ENCODE data around the gene SLC38A1. TPM values are rescaled to one million over a fixed set of nuclear protein-coding genes. Genes with fewer than 3 reads are reported as not detected.

SLC38A1 gene
- total RNA-seq, 4 donors from 2014 or later: 173 to 200 (median 193) TPM

DNA sequence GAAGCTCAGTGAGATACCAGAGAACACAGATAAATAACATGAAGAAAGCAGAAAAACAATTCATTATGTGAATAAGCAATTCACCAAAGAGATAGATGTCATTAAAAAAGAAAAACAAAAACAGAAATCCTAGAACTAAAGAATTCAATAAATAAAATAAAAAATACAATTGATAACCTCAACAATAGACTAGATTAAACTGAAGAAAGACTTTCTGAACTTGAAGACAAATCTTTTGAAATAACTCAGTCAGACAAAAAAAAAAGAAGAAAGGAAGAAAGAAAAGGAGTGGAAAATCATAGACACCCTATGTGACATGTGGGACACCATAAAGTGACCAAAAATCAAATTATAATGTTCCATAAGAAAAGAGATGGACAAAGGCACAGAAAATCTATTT, 14.0 kb upstream of the SLC38A1 start:
- no peaks in the 10 kb centered on the region for H3K4me1 ChIP-seq
- peaks cover 0 to 37% (median 30%) of the 10 kb centered on the region in 4 donors for H3K9me3 ChIP-seq
- no peaks in the 10 kb centered on the region for H3K27me3 ChIP-seq
- H3K36me3 ChIP-seq: no peaks in the 10 kb centered on the region
- DNase-seq (ENCODE audit: extremely low spot score): no peak
- no peak overlapping the region for H3K27ac ChIP-seq (replicated peaks in 1 of 4)
- intact Hi-C loops (cut with DNase I): no loop called here
- no peak overlapping the region for H3K4me3 ChIP-seq
- TF ChIP-seq EP300 (IDR thresholded peaks at IDR 0.05) (no peak), POLR2AphosphoS5 (IDR thresholded peaks at IDR 0.05) (no peak), POLR2A (IDR thresholded peaks at IDR 0.05; ENCODE audit: low read depth) (no peak)
- TF ChIP-seq, protein P1, sequence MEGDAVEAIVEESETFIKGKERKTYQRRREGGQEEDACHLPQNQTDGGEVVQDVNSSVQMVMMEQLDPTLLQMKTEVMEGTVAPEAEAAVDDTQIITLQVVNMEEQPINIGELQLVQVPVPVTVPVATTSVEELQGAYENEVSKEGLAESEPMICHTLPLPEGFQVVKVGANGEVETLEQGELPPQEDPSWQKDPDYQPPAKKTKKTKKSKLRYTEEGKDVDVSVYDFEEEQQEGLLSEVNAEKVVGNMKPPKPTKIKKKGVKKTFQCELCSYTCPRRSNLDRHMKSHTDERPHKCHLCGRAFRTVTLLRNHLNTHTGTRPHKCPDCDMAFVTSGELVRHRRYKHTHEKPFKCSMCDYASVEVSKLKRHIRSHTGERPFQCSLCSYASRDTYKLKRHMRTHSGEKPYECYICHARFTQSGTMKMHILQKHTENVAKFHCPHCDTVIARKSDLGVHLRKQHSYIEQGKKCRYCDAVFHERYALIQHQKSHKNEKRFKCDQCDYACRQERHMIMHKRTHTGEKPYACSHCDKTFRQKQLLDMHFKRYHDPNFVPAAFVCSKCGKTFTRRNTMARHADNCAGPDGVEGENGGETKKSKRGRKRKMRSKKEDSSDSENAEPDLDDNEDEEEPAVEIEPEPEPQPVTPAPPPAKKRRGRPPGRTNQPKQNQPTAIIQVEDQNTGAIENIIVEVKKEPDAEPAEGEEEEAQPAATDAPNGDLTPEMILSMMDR (IDR thresholded peaks at IDR 0.05): no peak

DNA sequence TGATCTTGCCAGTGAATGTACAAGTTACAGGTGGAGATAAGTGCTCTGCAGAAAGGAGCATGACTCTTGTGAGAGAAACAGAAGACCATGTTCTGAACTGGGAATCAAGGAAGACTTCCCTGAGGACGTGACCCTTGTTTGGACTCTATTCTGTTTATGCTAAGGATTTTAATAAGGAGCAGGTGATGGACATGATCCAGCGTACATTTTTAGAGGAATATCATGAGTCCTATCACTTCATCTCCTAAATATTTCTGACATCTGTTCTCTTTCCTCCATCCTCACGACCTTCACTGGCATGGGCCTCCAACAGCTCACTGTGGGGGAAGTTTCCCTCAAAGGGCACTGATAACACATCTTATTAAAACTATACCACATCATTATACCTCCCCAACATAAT, 7.9 kb upstream of the SLC38A1 start:
- no peak for TF ChIP-seq POLR2AphosphoS5 (IDR thresholded peaks at IDR 0.05)
- no peak for TF ChIP-seq EP300 (IDR thresholded peaks at IDR 0.05)
- TF ChIP-seq, protein P1 (IDR thresholded peaks at IDR 0.05): no peak
- no peak for TF ChIP-seq POLR2A (IDR thresholded peaks at IDR 0.05; ENCODE audit: low read depth)
- H3K27me3 ChIP-seq: no peaks in the 10 kb centered on the region
- no peak overlapping the region for H3K4me3 ChIP-seq
- H3K36me3 ChIP-seq: no peaks in the 10 kb centered on the region
- H3K27ac ChIP-seq (replicated peaks in 1 of 4): no peak overlapping the region
- 73% methylated on average over 3 of the region's 3 CpGs for WGBS
- no peaks in the 10 kb centered on the region for H3K4me1 ChIP-seq
- intact Hi-C loops (cut with DNase I): no loop called here
- H3K9me3 ChIP-seq: peaks cover 0 to under 1% (median 0%) of the 10 kb centered on the region in 4 donors
- no peak for DNase-seq (ENCODE audit: extremely low spot score)

DNA sequence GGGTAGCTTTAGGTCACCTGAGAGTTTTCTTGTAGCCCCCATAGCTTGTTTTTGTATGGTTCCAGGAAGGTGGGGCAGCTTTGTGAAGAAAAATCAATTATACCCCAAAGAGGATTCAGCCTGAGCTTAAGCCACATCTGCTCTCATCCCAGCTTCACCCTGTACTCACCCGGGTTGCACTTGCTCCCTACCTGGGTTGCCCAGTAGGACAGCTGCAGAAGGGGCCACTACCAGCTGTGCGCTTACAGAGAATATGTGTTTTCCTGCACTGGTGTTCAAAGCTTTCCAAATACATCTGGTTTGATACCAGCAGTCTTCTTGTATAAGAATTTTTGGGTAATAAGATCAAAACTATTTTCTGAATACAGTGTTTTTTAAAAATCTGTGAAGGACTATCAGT, 3.0 kb upstream of the SLC38A1 start:
- 71% methylated on average over 2 of the region's 2 CpGs for WGBS
- Histone ChIP-seq H3K36me3 (no peaks in the 10 kb centered on the region), H3K4me1 (peaks cover 10 to 30% (median 18%) of the 10 kb centered on the region in 4 donors), H3K27me3 (no peaks in the 10 kb centered on the region), H3K4me3 (no peak overlapping the region), H3K27ac (replicated peaks in 1 of 4) (no peak overlapping the region), H3K9me3 (no peaks in the 10 kb centered on the region)
- no peak for DNase-seq (ENCODE audit: extremely low spot score)
- intact Hi-C loops (cut with DNase I): no loop called here
- TF ChIP-seq EP300 (IDR thresholded peaks at IDR 0.05) (no peak), POLR2AphosphoS5 (IDR thresholded peaks at IDR 0.05) (no peak), POLR2A (IDR thresholded peaks at IDR 0.05; ENCODE audit: low read depth) (no peak)
- TF ChIP-seq, protein P1 (IDR thresholded peaks at IDR 0.05): no peak

DNA sequence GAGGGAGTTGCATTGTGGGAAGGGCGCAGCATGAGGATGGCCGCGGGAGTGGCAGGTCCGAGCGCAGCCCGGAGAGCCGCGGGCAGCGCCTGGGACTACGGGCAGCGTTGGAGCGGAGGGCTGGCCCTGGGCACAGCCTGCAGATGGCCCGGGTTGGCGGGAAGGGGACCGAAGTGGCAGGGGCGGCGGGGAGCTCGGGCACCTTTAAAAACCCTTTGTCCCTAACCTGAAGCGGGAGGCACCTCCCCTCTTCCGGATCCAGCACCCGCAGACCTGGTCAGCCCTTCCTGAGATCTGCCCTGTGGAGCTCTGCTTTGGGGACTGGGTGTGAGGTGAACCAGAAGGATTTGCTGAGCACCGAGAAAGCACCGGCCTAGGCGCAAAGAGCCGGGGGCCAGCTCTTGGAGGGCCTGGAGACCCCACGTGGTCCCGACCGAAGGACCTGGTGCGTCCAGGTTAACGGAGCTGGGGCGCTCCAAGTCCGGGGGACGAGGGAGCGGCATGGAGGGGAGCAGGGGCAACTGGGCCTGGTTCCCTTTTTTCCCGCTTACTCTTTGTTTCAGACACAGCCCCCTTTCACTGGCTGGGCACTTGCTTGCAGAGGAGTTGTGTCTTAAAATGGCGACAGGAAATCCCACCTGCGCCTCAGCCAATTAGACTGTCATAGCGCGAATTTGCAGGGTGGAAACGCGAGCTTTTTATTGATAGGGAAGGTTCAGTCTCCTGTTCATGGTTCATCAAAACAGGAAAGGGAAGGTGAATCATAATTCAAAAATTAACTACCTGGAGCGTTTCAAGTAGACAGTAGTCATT, 792 bp upstream of the SLC38A1 start:
- intact Hi-C loops (cut with DNase I): loop anchor here (2.0 to 5.0 kb wide), 2 partner anchors 62 to 117 kb away; no protein-coding TSS in a partner anchor
- Histone ChIP-seq H3K27me3 (no peaks in the 10 kb centered on the region), H3K27ac (replicated peaks in 1 of 4) (peak overlapping the region; percentile 91 to 94 (median 93)), H3K4me3 (peak overlapping the region; percentile 59 to 86 (median 68)), H3K4me1 (peaks cover 15 to 51% (median 35%) of the 10 kb centered on the region in 4 donors), H3K36me3 (no peaks in the 10 kb centered on the region), H3K9me3 (no peaks in the 10 kb centered on the region)
- DNase-seq (ENCODE audit: extremely low spot score): no peak
- 37% methylated on average over 12 of the region's 42 CpGs for WGBS
- TF ChIP-seq, protein P1 (IDR thresholded peaks at IDR 0.05): no peak
- TF ChIP-seq EP300 (IDR thresholded peaks at IDR 0.05) (no peak), POLR2A (IDR thresholded peaks at IDR 0.05; ENCODE audit: low read depth) (no peak), POLR2AphosphoS5 (IDR thresholded peaks at IDR 0.05) (no peak)

All from esophagus muscularis mucosa (tissue), 4 donors.